K562 (cell line): ENCODE data around the gene SYNJ2. TPM values are rescaled to one million over a fixed set of nuclear protein-coding genes. Genes with fewer than 3 reads are reported as not detected.

Experiments
- ATAC-seq: fragments of 200-7000 bp; cut with Tn5 transposase; 3 replicates; pipeline ENCODE4 v1.9.1; 2020; ENCODE audit warnings: moderate library complexity
- BruUV-seq: library from RNA; stranded (reverse); fragments of 400-500 nt; replicated peaks from 2 replicates; lab custom pipeline; 2021; lab: Mats Ljungman, UMichigan
- CTCF ChIA-PET: fragments of 300-600 bp; formaldehyde crosslinking; extraction: SDS; loops from one replicate; lab custom pipeline; 2021; ENCODE audit warnings: low intra/inter-chr PET ratio; lab: Yijun Ruan, JAX
- POLR2A ChIA-PET: fragments of 300-600, 350-650 bp; sonication (Branson Sonifier 250); formaldehyde crosslinking; extraction: SDS; loops from one replicate; lab custom pipeline; 2021; ENCODE audit warnings: antibody characterized with exemption, inconsistent platforms; lab: Yijun Ruan, JAX
- DNase-seq, 4 experiments: peaks; one replicate each; pipeline versions ENCODE4 v3.0.0 to v3.0.0-alpha.2; 2011 to 2018; ENCODE audit warnings: low spot score in 3 of 4, mixed read lengths in 3 of 4; ENCODE audit errors: extremely low read depth in 1 of 4
- FAIRE-seq: peaks from 2 replicates; lab custom pipeline; 2011; peaks lifted over from hg19 to GRCh38; lab: Jason Lieb, UNC
- H2AFZ ChIP-seq: 2 replicates; pipeline ENCODE4 v1.6.0; 2011; ENCODE audit warnings: low read depth, low read length, control low read depth, inconsistent platforms
- H3K27ac ChIP-seq: fragments of 200-600 bp; 3 replicates; pipeline ENCODE4 v1.8.0; 2011; ENCODE audit warnings: low read depth, mild to moderate bottlenecking, control low read depth, inconsistent platforms, low read length, moderate library complexity, mixed read lengths; ENCODE audit errors: extremely low read depth
- H3K27me3 ChIP-seq, 2 experiments: fragments of 300-600 bp in 1 of 2; 2 replicates in 1 of 2; 3 replicates in 1 of 2; pipeline versions ENCODE4 v1.6.0 to v1.8.0; 2011; ENCODE audit warnings: inconsistent platforms in 2 of 2, low read length in 2 of 2, mild to moderate bottlenecking in 1 of 2, mixed read lengths in 1 of 2, moderate library complexity in 1 of 2; ENCODE audit not compliant: control insufficient read depth in 2 of 2, insufficient read depth in 2 of 2
- H3K36me3 ChIP-seq: fragments of 300-600 bp; 3 replicates; pipeline ENCODE4 v1.8.0; 2011; ENCODE audit warnings: mild to moderate bottlenecking, low read length, inconsistent platforms; ENCODE audit not compliant: control insufficient read depth, insufficient read depth
- H3K4me1 ChIP-seq, 2 experiments: fragments of 200-600 bp in 1 of 2; replicated peaks in 1 of 2; 2 replicates in 1 of 2; 3 replicates in 1 of 2; pipeline versions ENCODE4 v1.5.1 to v1.8.0; 2011; ENCODE audit warnings: inconsistent platforms in 2 of 2, low read length in 2 of 2, mild to moderate bottlenecking in 1 of 2, mixed read lengths in 1 of 2, moderate library complexity in 1 of 2; ENCODE audit not compliant: control insufficient read depth in 2 of 2, insufficient read depth in 2 of 2
- H3K4me2 ChIP-seq: 2 replicates; pipeline ENCODE4 v1.6.1; 2011; ENCODE audit warnings: low read length, control low read depth, inconsistent platforms, mixed read lengths; ENCODE audit not compliant: insufficient read depth
- H3K4me3 ChIP-seq: fragments of 200-600 bp; sonication (generic), shearing (Covaris generic); 2 replicates; pipeline ENCODE4 v1.5.1; 2016; ENCODE audit warnings: control low read depth, inconsistent platforms
- H3K79me2 ChIP-seq: fragments of 200-600 bp; 3 replicates; pipeline ENCODE4 v1.8.0; 2011; ENCODE audit warnings: low read length, inconsistent platforms; ENCODE audit not compliant: control insufficient read depth, insufficient read depth
- H3K9ac ChIP-seq, 2 experiments: 2 replicates each; pipeline versions ENCODE4 v1.6.0 to v1.6.1; 2011; ENCODE audit warnings: low read depth in 2 of 2, low read length in 2 of 2, control low read depth in 1 of 2, inconsistent platforms in 1 of 2, mild to moderate bottlenecking in 1 of 2, mixed read lengths in 1 of 2; ENCODE audit not compliant: insufficient read depth in 1 of 2
- H3K9me1 ChIP-seq: one replicate; pipeline ENCODE4 v1.6.0; 2011; ENCODE audit warnings: inconsistent platforms, mild to moderate bottlenecking, low read length, moderate library complexity; ENCODE audit not compliant: control insufficient read depth, insufficient read depth
- H3K9me3 ChIP-seq: replicated peaks from 2 replicates; pipeline ENCODE4 v1.5.1; 2011; ENCODE audit warnings: low read depth, low read length, inconsistent platforms; ENCODE audit not compliant: control insufficient read depth, insufficient read depth
- H4K20me1 ChIP-seq: replicated peaks from 2 replicates; pipeline ENCODE4 v1.6.1; 2011; ENCODE audit warnings: low read length, inconsistent platforms, mixed read lengths; ENCODE audit not compliant: control insufficient read depth, insufficient read depth
- BCOR ChIP-seq: fragments of 450-650 bp; IDR thresholded peaks from 2 replicates; pipeline ENCODE4 v1.6.1; 2016
- CBX3 ChIP-seq, 2 experiments: IDR thresholded peaks; 1 replicate in 1 of 2; 2 replicates in 1 of 2; pipeline ENCODE4 v1.6.1; 2012; ENCODE audit warnings: inconsistent platforms in 2 of 2, low read length in 2 of 2, borderline replicate concordance in 1 of 2, control low read depth in 1 of 2
- MAX ChIP-seq: sonication (generic); formaldehyde crosslinking; IDR thresholded peaks from 2 replicates; pipeline ENCODE4 v1.9.0; 2022; ENCODE audit warnings: mild to moderate bottlenecking, missing genetic modification reagents
- SPI1 ChIP-seq: IDR thresholded peaks from 2 replicates; pipeline ENCODE4 v1.6.1; 2011; ENCODE audit warnings: low read depth, low read length, control low read depth, borderline replicate concordance
- TAL1 ChIP-seq: fragments of 450-650 bp; IDR thresholded peaks from 2 replicates; pipeline ENCODE4 v1.6.1; 2016; ENCODE audit warnings: mild to moderate bottlenecking
- TCF7L2 ChIP-seq: fragments of 150-350 bp; IDR thresholded peaks from 2 replicates; pipeline ENCODE4 v1.6.1; 2016; ENCODE audit warnings: low read depth, mild to moderate bottlenecking, low read length, moderate library complexity
- ZNF263 ChIP-seq: sonication (generic); formaldehyde crosslinking; IDR thresholded peaks from 2 replicates; pipeline ENCODE4 v1.8.0; 2022; ENCODE audit warnings: mild to moderate bottlenecking, missing genetic modification reagents, borderline replicate concordance
- ZNF384 ChIP-seq: IDR thresholded peaks from 2 replicates; pipeline ENCODE4 v1.6.1; 2012; ENCODE audit warnings: low read depth, low read length, improper control_type of control experiment
- WGBS: fragments of 100-300 bp; shearing (Covaris generic); methylation state at CpG from one replicate; pipeline ENCODE4 v1.1.6; 2016; ENCODE audit warnings: low coverage, mixed read lengths; ENCODE audit not compliant: insufficient coverage; ENCODE audit errors: missing lambda C conversion rate; 5-methylcytosine and 5-hydroxymethylcytosine counted together
- in situ Hi-C: fragments of 300-500 bp; cut with MboI; formaldehyde crosslinking; loops from 4 replicates; pipeline ENCODE4 v1.15.0; 2018; ENCODE audit warnings: inconsistent platforms, mixed read lengths
- intact Hi-C: fragments of 100-400 bp; cut with micrococcal nuclease; formaldehyde crosslinking; loops from 2 replicates; pipeline ENCODE4 v1.14.2; 2022
- polyA plus RNA-seq, 8 experiments: library from polyadenylated mRNA; depleted of rRNA in 4 of 8; stranded (reverse) in 5 of 8; unstranded in 3 of 8; fragments of >200 nt; fragmentation: Nextera tagmentation in 2 of 8; fragmentation: Illumina TruSeq in 1 of 8; extraction: Ambion mirVana in 2 of 8; extraction: Trizol in 1 of 8; gene quantifications; 2 replicates each; pipeline versions ENCODE4 v1.2.1 to v1.2.3, GENCODE V29; 2011 to 2014; ENCODE audit warnings: inconsistent platforms in 1 of 8, missing spikeins in 1 of 8
- total RNA-seq, 7 experiments: library from RNA; depleted of rRNA in 6 of 7; stranded (reverse); fragments of >200 nt in 6 of 7; fragmentation: Illumina TruSeq in 2 of 7; extraction: Trizol in 2 of 7; gene quantifications; 2 replicates each; pipeline versions ENCODE4 v1.2.1 to v1.2.3, GENCODE V29; 2011 to 2021; ENCODE audit warnings: low replicate concordance in 1 of 7

The SYNJ2 gene
- total and polyA plus RNA-seq, 9 of the 15 experiments (the other 6 are each of a cell fraction or from before 2014, with no cell fraction given): 3.0 to 27.7 (median 17.8) TPM

- ATAC-seq (no peak), FAIRE-seq (no peak), DNase-seq (no peak)
- in situ Hi-C loops: no loop called here
- Histone ChIP-seq H3K27ac (no peak overlapping the region), H3K9me1 (peaks cover 4% of the 10 kb centered on the region), H3K9me3 (no peaks in the 10 kb centered on the region), H3K4me2 (no peak overlapping the region), H3K79me2 (peaks cover 4% of the 10 kb centered on the region; the same call in 1 of the 3 replicates), H3K9ac (no peak overlapping the region), H2AFZ (no peak overlapping the region), H3K4me3 (no peak overlapping the region), H3K36me3 (peaks cover 22% of the 10 kb centered on the region; the same call in 2 of the 3 replicates), H3K27me3 (no peaks in the 10 kb centered on the region), H4K20me1 (peaks cover 8% of the 10 kb centered on the region; the same call in 1 of the 2 replicates), H3K4me1 (peaks cover 19 to 38% of the 10 kb centered on the region in 2 experiments)
- CTCF ChIA-PET: no interaction called here
- no TSS peak for BruUV-seq
- WGBS: 83% methylated on average over 14 of the region's 14 CpGs
- TF ChIP-seq BCOR: peak; percentile 42
- TF ChIP-seq SPI1: peak; percentile 63; the same call in 1 of the 2 replicates
- no peak for TF ChIP-seq TAL1
- peak in 1 of 2 experiments; percentile 15; a peak in 1 of 3 replicates for TF ChIP-seq CBX3 (IDR thresholded peaks at IDR 0.05; ENCODE audit: borderline replicate concordance in 1 of 2, low read length in 2 of 2)
- TF ChIP-seq MAX: peak; percentile 28; the same call in 1 of the 2 replicates
- no peak for TF ChIP-seq TCF7L2
- TF ChIP-seq ZNF263 (CRISPR knock-in tag): peak; percentile 43; the same call in 1 of the 2 replicates
- peak; percentile 57 for TF ChIP-seq ZNF384
- POLR2A ChIA-PET: interaction anchor here (1.1 to 1.2 kb wide), 2 partner anchors 17 to 39 kb away, joined by 3 read pairs; no protein-coding TSS in a partner anchor
- intact Hi-C loops: no loop called here
Observed at GRCh38 chr6:158022749-158023596, 41.3 kb downstream of the SYNJ2 start.
